Stimulated activated naive CD8-positive, alpha-beta T cell treated with anti-CD3 and anti-CD28 coated beads, Interleukin-15, Interleukin-2, amounts not matched to agents 100 ng/mL and 50 ng/mL, for 24 hours (primary cell): ENCODE data around the gene ABCB9.
"Not testable (repeated sequence)": the region's sequence is repeated elsewhere in the genome, so short reads cannot be mapped to it uniquely, and the experiment has no call there.

Experiments used
- H3K27ac Mint-ChIP-seq: one replicate; pipeline ENCODE4 v1.8.0; 2021; ENCODE audit warnings: mild to moderate bottlenecking, mixed read lengths
- H3K27me3 Mint-ChIP-seq: one replicate; pipeline ENCODE4 v1.8.0; 2021; ENCODE audit warnings: mixed read lengths
- H3K36me3 Mint-ChIP-seq: one replicate; pipeline ENCODE4 v1.8.0; 2021; ENCODE audit warnings: low read depth, mixed read lengths
- H3K4me1 Mint-ChIP-seq: one replicate; pipeline ENCODE4 v1.8.0; 2021; ENCODE audit warnings: low read depth, mixed read lengths
- H3K4me3 Mint-ChIP-seq: one replicate; pipeline ENCODE4 v1.8.0; 2021; ENCODE audit warnings: mild to moderate bottlenecking, mixed read lengths
- H3K9me3 Mint-ChIP-seq: one replicate; pipeline ENCODE4 v1.8.0; 2021; ENCODE audit warnings: mixed read lengths

The ABCB9 gene

GRCh38 chr12:122965851-122966742 lies at the start of gene ABCB9:
Gene ABCB9 (minus strand): TSS chr12:122966463. CDS start chr12:122960235, 6,228 bp downstream.
- Mint-ChIP-seq H3K27ac (peak within 1 kb of the TSS; percentile 45), H3K36me3 (no peaks in the 10 kb centered on the region), H3K4me3 (peak within 1 kb of the TSS; percentile 74), H3K27me3 (no peaks in the 10 kb centered on the region), H3K9me3 (no peaks in the 10 kb centered on the region), H3K4me1 (peaks cover 3% of the 10 kb centered on the region)

- H3K4me3 Mint-ChIP-seq, H3K4me1 Mint-ChIP-seq, H3K9me3 Mint-ChIP-seq, H3K27me3 Mint-ChIP-seq, H3K27ac Mint-ChIP-seq, H3K36me3 Mint-ChIP-seq: not testable (repeated sequence)
These were observed 48.2 kb upstream of the ABCB9 start for GRCh38 chr12:123014473-123014872.

DNA sequence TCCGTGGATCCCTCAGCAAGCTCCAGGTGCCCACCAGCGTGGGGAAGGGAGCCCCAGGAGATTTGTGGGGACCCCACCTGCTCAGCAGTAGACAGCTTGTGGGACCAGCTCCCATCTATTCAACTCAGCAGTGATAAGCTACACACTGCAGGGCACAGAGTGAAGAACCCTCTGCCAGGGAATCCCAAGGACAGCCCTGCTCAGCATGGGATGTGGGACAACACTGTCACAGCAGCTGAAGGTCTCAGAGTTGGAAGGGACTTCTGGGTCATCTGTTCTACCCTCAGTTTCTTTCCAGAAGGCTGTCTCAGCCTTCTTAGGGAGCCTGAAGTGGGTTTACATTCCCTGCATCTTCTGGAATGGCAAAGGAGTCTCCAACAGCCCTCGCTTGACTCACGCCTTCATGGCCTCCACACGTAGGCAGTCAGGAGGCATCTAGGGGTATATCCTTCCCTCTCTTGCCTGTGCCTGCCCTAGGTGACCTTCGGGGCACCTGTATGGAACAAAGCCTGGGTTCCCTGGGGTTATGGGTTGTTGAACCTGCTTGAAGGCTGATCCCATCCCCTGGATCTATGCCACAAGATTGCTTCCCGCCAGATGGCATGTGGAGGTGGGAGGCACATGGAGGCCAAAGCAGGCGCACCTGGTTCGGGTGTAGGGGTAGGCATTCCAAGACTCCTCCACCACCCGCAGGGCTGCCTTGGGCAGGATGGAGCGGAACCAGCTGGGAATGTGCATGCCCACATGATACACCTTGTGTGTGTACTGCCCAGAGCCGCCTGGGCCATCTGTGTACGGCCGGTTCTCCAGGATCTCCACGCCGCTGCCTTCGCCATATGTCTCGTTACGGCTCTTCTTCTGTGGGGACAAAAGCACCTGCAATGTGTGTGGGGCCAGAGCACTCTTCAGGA lies 47.2 kb upstream of the ABCB9 start:
- Mint-ChIP-seq H3K4me3 (no peak overlapping the region), H3K36me3 (peaks cover 3% of the 10 kb centered on the region), H3K4me1 (peaks cover 3% of the 10 kb centered on the region), H3K27me3 (no peaks in the 10 kb centered on the region), H3K27ac (no peak overlapping the region), H3K9me3 (no peaks in the 10 kb centered on the region)

DNA sequence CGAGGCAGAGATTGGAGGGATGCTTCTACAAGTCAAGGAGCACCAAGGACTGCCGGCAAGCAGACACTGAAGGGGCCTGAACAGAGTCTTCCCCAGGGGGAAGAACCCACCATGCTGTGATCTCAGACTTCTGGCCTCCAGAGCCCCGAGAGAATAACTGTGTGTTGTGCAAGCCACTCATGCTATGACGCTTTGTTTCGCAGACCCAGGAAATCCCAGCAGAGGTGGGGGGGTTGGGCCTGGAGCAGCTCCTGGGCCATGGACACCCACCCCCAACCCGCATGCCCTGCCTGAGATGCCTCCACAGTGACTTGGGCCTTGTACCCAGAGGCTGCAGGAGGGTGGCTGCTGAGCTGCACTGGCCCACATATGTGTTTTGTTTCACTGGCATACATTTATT lies 45.4 kb upstream of the ABCB9 start:
- Mint-ChIP-seq H3K36me3 (peaks cover 7% of the 10 kb centered on the region), H3K4me3 (no peak overlapping the region), H3K27me3 (no peaks in the 10 kb centered on the region), H3K27ac (no peak overlapping the region), H3K9me3 (no peaks in the 10 kb centered on the region), H3K4me1 (peaks cover 3% of the 10 kb centered on the region)

GRCh38 chr12:123010681-123011080 lies 44.4 kb upstream of the ABCB9 start:
- Mint-ChIP-seq H3K27me3 (no peaks in the 10 kb centered on the region), H3K4me1 (peaks cover 2% of the 10 kb centered on the region), H3K4me3 (no peak overlapping the region), H3K27ac (no peak overlapping the region), H3K36me3 (peaks cover 3% of the 10 kb centered on the region), H3K9me3 (no peaks in the 10 kb centered on the region)

DNA sequence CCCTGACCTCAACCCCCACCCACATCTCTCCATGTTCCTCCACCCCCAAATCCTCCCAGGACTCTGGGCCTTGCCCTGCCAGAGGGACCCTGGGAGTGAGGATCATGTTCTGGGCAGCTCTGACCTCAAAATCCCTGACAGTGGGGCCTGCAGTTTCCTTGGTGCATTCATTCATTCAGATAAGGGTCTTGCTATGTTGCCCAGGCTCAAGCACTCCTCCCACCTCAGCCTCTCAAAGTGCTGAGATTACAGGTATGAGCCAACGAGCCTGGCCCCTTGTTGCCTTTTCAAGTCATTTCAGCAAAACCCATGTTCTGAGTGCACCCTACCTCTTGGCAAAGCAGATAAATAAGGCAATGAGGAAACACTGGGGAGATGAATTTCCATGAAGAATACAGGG lies 43.8 kb upstream of the ABCB9 start:
- Mint-ChIP-seq H3K27me3 (no peaks in the 10 kb centered on the region), H3K36me3 (peaks cover 3% of the 10 kb centered on the region), H3K27ac (no peak overlapping the region), H3K9me3 (no peaks in the 10 kb centered on the region), H3K4me3 (no peak overlapping the region), H3K4me1 (no peaks in the 10 kb centered on the region)

DNA sequence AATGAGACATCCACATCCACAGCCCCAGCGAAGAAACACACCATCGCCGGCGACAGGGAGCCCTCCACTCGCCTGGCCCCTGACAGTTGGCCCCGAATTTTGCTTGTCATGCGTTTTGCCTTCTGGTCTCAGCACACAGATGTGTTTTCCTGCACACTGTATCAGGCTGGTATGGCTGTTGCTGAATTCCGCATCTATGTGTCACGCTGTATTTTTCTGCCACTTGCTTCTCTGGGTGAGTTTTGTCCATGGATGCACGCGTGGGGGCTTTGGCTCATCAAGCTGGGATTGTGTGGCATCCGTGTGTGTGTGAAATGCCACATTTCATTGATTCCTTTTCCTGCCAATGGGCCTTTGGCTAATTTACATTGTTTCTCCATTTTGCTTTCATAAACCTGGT lies 40.7 kb upstream of the ABCB9 start:
- Mint-ChIP-seq H3K36me3 (peaks cover 3% of the 10 kb centered on the region), H3K9me3 (no peaks in the 10 kb centered on the region), H3K27me3 (no peaks in the 10 kb centered on the region), H3K4me3 (no peak overlapping the region), H3K4me1 (no peaks in the 10 kb centered on the region), H3K27ac (no peak overlapping the region)

DNA sequence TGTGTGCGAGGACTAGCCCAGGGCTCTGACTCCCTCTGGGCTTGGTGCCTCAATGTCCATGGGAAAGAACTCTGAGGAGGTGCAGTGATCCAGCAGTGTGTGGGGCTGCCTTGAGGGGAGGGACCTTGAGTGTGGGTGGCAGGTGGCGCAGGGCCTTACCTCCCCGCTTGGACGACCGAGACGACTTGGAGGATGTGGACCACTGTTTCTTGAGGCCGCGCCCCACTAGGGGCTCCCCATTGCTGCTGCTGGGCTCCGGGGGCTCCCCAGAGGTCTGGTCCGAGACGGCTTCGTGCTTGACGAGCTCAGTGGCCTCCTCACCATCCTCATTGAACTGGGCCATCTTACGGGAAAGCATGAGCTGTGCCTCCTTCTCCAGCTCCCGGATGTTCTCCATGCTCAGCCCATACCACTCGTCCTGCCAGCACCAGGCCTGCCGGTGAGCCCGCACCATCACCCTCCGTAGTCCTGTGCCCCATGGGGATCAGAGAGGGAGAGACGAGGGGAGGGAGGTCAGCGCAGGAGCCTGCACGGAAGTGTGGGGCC lies 38.9 kb upstream of the ABCB9 start:
- Mint-ChIP-seq H3K4me3 (no peak overlapping the region), H3K36me3 (peaks cover 3% of the 10 kb centered on the region), H3K4me1 (no peaks in the 10 kb centered on the region), H3K27ac (no peak overlapping the region), H3K9me3 (no peaks in the 10 kb centered on the region), H3K27me3 (no peaks in the 10 kb centered on the region)

DNA sequence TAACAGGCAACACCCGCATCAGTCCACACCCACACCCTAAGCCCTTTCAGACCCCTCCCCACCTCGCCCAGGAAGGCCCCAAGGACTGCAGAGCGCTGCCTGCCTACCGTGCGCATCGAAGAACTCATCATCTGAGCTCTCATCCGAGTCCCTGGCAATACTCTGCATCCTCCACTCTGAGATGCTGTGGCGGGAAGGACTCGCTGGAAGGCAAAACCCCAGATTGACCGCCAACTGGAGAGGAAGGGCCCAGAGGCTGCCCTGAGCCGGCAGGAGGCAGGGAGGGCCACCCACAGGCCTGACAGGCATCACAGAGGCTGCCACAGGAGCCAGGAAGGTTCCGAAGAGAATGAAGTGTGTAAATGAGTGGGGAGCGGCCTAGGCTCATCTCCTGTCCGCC lies 38.0 kb upstream of the ABCB9 start:
- Mint-ChIP-seq H3K36me3 (peaks cover 3% of the 10 kb centered on the region), H3K4me1 (no peaks in the 10 kb centered on the region), H3K27ac (no peak overlapping the region), H3K4me3 (no peak overlapping the region), H3K27me3 (no peaks in the 10 kb centered on the region), H3K9me3 (no peaks in the 10 kb centered on the region)

DNA sequence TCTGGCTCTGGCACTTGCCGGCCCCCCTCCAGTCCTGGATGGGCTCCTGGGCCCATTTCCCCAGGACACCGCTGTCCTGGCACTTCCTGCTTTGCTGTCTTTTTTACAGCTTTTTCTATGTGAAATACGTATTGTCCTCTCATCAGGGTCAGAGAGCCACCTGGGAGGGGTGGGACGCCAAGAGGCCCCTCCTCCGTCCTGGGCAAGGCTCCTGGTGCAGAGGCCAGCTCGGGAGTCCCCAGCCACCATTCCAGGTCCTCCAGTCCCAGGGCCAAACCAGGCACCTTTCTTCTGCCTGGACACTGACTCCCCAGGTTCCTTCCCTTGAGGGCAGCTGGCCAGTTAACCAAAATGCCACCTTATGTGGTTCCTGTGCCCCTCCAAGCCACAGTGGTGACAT lies 37.0 kb upstream of the ABCB9 start:
- H3K4me1 Mint-ChIP-seq, result no peaks in the 10 kb centered on the region
- H3K36me3 Mint-ChIP-seq, result peaks cover 3% of the 10 kb centered on the region
- no peaks in the 10 kb centered on the region for H3K9me3 Mint-ChIP-seq
- peak overlapping the region; percentile 14 for H3K27ac Mint-ChIP-seq
- no peak overlapping the region for H3K4me3 Mint-ChIP-seq
- no peaks in the 10 kb centered on the region for H3K27me3 Mint-ChIP-seq

DNA sequence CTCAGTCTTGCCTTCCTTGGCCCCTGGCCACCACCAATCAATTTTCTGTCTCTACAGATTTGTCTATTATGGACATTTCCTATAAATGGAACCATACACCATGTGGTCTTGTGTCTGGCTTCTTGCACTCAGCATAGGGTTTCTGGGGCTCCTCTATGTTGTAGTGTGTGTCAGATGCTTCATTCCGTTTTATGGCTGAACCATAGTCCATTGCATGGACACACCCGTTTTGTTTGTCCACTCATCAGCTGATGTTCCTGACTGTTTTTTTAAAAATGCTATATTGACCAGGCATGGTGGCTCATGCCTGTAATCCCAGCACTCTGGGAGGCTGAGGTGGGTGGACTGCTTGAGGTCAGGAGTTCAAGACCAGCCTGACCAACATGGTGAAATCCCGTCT lies 35.2 kb upstream of the ABCB9 start:
- no peaks in the 10 kb centered on the region for H3K9me3 Mint-ChIP-seq
- H3K27ac Mint-ChIP-seq, result no peak overlapping the region
- no peak overlapping the region for H3K4me3 Mint-ChIP-seq
- H3K4me1 Mint-ChIP-seq, result no peaks in the 10 kb centered on the region
- no peaks in the 10 kb centered on the region for H3K36me3 Mint-ChIP-seq
- no peaks in the 10 kb centered on the region for H3K27me3 Mint-ChIP-seq

- no peaks in the 10 kb centered on the region for H3K4me1 Mint-ChIP-seq
- H3K4me3 Mint-ChIP-seq, result no peak overlapping the region
- H3K27ac Mint-ChIP-seq, result no peak overlapping the region
- no peaks in the 10 kb centered on the region for H3K36me3 Mint-ChIP-seq
- H3K9me3 Mint-ChIP-seq, result no peaks in the 10 kb centered on the region
- no peaks in the 10 kb centered on the region for H3K27me3 Mint-ChIP-seq
These were observed 34.3 kb upstream of the ABCB9 start for GRCh38 chr12:123000578-123000977.

DNA sequence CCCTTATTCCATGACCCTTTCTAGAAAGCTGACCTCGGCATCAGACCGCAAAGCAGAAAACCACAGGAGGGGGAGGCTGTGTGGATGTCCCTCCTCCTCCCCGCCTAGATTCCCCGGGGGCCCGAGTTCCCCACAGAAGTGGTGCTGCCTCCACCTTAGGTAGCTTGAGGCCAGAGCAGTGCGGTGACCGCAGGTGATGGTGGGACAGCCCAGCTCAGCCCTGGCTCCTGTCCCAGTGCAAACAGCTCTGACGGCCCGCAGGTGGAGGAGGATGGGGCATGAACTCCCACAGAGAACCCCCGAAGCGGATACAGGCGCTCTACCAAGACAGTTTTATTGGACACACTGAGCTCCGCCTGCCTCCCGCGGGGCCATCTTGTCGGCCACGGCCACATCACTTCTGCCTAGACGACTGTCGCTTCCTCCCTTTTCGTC lies 33.7 kb upstream of the ABCB9 start:
- H3K36me3 Mint-ChIP-seq, result no peaks in the 10 kb centered on the region
- H3K4me1 Mint-ChIP-seq, result no peaks in the 10 kb centered on the region
- no peak overlapping the region for H3K27ac Mint-ChIP-seq
- H3K4me3 Mint-ChIP-seq, result no peak overlapping the region
- no peaks in the 10 kb centered on the region for H3K27me3 Mint-ChIP-seq
- no peaks in the 10 kb centered on the region for H3K9me3 Mint-ChIP-seq

GRCh38 chr12:122999196-122999946 lies 33.1 kb upstream of the ABCB9 start:
- no peaks in the 10 kb centered on the region for H3K27me3 Mint-ChIP-seq
- no peaks in the 10 kb centered on the region for H3K4me1 Mint-ChIP-seq
- no peak overlapping the region for H3K4me3 Mint-ChIP-seq
- no peaks in the 10 kb centered on the region for H3K9me3 Mint-ChIP-seq
- H3K36me3 Mint-ChIP-seq, result no peaks in the 10 kb centered on the region
- H3K27ac Mint-ChIP-seq, result no peak overlapping the region
